HG03575 (cell line): ENCODE data around the gene GALNT2.

ENCODE experiments used
- ATAC-seq: cut with Tn5 transposase; IDR thresholded peaks from one replicate; pipeline ENCODE4 v1.9.1; 2021; ENCODE audit not compliant: unreplicated experiment, insufficient number of reproducible peaks, low FRiP score; ENCODE audit errors: extremely low read depth

GALNT2 gene

GRCh38 chr1:230170153-230170547 lies 103.1 kb downstream of the GALNT2 start:
- no peak for ATAC-seq

DNA sequence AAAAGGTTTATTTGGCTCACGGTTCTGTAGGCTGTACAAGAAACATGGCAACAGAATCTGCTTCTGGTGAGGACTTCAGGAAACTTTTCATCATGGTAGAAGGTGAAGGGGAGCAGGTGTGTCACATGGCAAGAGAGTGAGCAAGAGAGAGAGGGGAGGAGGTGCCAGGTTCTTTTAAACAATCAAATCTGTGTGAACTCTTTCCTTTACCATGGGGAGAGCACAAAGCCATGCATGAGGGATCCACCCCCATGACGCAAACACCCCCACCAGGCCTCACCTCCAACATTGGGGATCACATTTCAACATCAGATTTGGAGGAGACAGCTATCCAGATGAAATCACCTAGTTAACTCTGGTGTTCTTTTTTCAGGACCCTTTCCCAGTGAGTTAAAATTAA lies 103.6 kb downstream of the GALNT2 start:
- no peak for ATAC-seq

DNA sequence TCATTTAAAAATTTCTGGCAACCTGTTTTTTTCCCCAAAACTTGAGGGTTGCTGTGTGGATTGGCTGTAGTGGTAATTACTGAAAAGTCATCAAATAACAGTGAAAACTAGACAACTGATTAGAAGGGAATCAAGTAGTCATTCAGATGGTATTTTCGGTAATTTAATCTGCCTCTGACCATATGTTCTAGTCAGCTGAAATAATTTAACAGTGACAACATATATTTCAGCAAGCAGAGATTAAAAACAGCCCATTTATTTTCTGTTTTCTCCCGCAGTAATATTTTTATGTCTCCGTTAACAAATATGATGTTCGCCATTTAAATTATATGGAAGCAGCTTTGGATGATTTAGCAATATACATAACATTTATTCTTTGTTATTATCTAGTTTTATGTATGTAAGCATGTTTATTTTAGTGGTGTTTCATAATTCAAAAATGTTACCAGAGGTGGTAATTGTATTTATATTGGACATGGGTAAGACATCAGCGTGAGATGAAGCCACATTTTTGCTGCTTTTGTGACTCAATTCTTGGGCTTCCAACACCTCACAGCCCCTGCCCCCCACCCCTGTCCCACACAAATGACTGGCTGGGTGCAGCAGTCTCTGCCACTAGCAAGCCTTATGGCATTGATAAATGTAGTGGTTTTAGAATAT lies 104.4 kb downstream of the GALNT2 start:
- no peak for ATAC-seq

- ATAC-seq: no peak
Observed at GRCh38 chr1:230172016-230172537, 105.0 kb downstream of the GALNT2 start.

DNA sequence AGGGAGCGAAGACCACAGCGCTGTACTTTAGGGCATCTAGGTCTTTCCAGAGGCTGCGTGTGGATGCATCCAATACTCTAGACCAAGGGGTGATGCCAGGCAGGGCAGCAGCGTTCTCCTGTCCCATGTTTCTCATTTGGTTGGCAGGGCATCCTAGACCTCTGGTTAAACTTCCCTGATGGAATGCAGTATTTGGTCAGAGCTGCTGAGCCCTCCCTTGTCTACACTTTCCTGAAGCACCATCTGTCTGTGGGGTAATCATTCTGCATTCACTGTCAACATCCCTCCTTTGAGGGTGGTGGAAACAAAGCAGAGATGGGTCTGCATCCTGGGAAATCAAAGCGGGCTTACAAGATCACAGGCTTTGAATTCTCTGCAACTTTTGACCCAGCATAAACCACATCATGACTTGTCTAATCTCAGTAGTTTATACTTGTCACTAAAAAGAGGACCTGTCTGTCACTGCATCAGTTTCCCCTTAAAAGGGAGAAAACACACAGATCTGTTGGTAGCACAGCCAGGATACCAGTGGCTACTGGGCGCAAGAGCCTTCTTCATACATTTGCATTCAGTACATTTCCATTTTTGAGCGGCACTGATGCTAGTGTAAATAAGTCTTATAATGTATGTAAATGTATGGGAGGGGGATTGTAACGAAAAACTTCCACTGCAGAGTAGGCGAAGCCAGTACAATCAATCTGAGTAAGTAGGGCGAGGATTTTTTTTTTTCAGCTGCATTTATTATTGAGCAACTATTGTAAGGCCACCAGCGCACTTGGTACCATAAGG lies 106.3 kb downstream of the GALNT2 start:
- no peak for ATAC-seq

DNA sequence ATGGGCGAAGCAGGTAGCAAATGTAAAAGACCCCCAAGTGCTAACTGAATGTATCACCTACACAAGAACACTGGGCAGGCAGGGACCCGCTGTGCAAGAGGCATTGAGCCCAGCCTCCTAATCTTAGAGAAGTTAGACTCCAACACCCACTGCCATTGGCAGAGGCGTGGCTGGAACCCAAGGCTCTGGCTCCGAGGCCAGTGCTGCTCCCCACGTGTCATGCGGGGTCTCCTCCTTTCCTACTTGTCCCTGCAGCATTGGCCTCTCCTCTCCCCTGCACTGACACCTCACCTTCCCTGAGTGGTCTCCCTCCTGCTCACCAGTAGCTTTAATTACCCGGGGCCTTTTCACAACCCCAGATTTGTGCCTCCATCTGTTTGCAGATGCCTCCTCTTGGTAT lies 107.0 kb downstream of the GALNT2 start:
- ATAC-seq: no peak

GRCh38 chr1:230174471-230175162 lies 107.6 kb downstream of the GALNT2 start:
- no peak for ATAC-seq

GRCh38 chr1:230175163-230175747 lies 108.2 kb downstream of the GALNT2 start:
- ATAC-seq: no peak

- no peak for ATAC-seq
Observed at GRCh38 chr1:230175839-230176238, 108.8 kb downstream of the GALNT2 start.

DNA sequence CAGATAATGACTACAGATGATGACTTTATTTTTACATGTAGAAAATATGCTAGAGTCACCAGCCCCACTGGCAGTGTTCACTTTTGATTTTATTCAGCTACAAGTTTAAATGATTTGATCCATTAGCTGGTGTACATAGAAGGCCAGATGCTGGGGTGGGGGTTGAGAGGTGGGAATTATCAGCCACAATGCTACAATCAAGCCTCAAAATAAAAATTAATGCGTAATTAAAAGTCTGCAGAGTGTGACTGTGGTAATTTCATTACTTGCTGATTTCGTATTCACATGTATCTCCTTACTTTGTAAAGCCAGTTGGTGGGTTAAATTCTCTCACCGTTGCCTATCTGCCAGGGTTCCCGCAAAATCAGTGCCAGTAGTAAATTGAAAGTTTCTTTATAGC lies 109.3 kb downstream of the GALNT2 start:
- ATAC-seq: no peak

- no peak for ATAC-seq
Observed at GRCh38 chr1:230176871-230177411, 109.9 kb downstream of the GALNT2 start.

DNA sequence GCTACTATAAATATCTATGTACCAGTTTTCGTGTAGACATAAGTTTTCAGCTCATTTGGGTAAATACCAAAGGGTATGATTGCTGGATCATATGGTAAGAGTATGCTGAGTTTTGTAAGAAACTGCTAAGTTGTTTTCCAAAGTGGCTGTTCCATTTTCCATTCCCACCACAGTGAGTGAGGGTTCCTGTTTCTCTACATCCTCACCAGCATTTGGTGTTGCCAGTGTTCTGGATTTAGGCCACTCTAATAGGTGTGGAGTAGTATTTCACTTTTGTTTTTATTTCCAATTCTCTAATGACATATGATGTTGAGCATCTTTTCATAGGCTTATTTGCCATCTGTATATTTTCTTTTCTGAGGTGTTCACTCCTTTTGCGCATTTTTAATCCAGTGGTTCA lies 112.2 kb downstream of the GALNT2 start:
- no peak for ATAC-seq

DNA sequence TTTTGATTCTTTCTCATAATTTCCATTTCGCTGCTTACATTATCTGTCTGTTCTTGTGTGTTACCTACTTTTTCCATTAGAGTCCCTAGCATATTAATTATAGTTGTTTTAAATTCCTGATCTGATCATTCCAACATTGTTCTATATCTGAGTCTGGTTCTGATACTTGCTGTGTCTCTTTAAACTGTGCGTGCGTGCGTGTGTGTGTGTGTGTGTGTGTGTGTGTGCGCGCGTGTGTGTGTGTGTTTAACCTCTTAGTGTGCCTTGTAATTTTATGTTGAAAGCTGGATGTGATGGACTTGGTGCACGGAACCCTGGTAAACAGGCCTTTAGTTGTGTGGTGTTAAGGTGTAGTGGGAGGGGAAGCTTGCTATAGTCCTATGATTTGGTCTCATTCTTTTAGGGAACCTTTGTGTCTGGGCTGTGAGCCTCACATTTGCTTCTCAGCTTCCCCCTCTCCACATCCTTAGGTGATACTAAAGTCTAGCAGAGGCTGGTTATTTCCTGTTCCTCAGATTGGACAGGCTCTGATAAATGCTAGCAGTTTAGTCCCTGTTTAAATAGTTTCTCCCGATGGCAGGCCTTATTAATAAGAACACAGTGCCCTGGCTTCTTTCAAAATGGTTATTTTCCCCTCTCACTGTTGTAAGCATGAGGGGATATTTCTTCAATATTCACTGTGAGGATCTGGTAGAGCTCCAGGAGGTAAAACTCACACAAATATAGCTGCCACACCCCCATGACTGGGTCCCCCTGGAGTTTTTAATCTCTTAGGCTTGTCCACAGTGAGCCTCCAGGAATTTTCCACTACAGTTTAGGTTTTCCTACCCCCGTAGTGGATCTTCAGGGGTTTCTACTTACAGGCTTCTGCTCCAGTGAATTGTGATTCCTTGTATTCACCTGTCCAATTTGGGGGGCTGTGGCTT lies 118.3 kb downstream of the GALNT2 start:
- no peak for ATAC-seq

- no peak for ATAC-seq
Observed at GRCh38 chr1:230186003-230186863, 119.2 kb downstream of the GALNT2 start.

DNA sequence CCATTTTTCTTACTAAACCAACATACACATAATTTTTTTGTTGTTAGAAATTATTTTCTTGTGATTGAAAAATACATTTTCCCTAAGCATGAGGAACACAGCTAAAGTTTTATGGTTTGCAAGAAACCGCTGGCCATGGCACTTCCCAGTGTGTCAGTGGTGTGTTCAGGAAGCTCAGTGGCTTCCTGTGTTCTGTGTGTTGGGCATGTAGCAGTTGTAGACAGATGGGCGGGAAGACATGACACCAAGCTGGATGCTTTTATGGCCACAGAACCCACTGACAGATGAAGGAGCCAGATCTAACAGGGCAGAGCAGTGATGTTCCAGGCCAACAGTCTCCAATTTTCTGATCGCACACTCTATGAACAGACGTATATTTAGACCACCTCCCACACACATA lies 119.8 kb downstream of the GALNT2 start:
- ATAC-seq: no peak

GRCh38 chr1:230187290-230187689 lies 120.3 kb downstream of the GALNT2 start:
- ATAC-seq: no peak

- ATAC-seq: no peak
Observed at GRCh38 chr1:230188826-230189225, 121.8 kb downstream of the GALNT2 start.
